ENCODE measurements around the gene HSPA4.
A peak's percentile ranks its signal among the peaks of the same experiment; 100 is the strongest.
"Not testable (repeated sequence)": the region's sequence is repeated elsewhere in the genome, so short reads cannot be mapped to it uniquely, and the experiment has no call there.

HSPA4 gene

DNA sequence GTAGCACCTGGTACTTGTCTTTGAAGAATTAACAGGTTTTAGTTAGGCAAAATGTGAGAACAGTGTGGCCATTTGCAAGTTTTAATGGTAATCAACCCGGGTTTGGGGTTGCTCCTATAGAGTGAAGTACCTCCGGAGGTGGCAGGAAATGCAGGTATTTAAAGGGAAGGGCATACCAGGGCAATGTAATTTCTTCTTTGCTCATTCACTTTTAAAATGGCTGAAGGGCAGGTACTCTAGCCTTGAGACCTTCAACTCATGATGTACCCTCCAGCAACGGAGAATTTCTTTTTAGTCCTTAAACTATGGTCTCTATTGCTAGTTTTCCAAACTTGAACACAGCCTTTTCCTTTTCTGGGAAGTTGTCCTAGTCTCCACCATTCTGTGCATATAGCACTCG, 1.3 kb upstream of the HSPA4 start:
- no peak for DNase-seq (ENCODE audit: low read depth in 2 of 2)

DNA sequence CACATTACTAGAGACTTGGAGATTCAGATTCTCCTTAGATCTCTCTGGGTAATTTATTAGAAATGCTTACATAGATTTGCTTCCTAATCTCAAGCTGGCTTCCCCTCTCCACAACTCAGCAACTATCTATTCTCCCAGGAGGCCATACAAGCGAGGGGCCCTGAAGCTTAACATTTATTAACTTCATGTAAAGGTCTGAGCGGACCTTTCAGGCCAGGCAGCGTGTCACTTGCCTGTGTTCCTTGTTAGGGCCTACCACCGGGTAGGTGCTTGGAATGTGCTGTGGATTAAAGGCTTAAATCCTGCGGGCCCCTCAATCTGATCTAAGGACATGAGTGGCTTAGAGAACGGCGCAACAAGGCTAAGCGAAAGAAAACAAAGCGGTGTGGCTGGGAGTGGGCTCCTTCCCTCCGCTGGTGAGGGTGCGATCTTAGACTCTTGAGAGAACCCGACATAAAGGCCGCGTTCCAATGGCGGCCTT, 712 bp upstream of the HSPA4 start:
- DNase-seq (ENCODE audit: low read depth in 2 of 2) = no peak

GRCh38 chr5:133052317-133053175, 733 bp downstream of the HSPA4 start:
- peak; percentile 17 to 58 for DNase-seq (ENCODE audit: low read depth in 2 of 2)

DNA sequence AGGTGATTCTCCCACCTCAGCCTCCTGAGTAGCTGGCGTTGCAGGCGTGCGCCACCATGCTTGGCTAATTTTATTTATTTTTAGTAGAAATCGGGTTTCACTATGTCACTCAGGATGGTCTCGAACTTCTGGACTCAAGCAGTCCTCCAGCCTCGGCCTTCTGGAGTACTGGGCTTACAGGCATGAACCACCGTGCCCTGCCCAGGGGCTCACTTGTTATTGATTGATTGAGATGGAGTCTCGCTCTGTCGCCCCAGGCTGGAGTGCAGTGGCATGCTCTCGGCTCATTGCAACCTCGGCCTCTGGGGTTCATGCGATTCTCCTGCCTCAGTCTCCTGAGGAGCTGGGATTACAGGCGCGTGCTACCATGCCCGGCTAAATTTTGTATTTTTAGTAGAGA, 1.6 kb downstream of the HSPA4 start:
- no peak for DNase-seq (ENCODE audit: low read depth in 2 of 2)

DNA sequence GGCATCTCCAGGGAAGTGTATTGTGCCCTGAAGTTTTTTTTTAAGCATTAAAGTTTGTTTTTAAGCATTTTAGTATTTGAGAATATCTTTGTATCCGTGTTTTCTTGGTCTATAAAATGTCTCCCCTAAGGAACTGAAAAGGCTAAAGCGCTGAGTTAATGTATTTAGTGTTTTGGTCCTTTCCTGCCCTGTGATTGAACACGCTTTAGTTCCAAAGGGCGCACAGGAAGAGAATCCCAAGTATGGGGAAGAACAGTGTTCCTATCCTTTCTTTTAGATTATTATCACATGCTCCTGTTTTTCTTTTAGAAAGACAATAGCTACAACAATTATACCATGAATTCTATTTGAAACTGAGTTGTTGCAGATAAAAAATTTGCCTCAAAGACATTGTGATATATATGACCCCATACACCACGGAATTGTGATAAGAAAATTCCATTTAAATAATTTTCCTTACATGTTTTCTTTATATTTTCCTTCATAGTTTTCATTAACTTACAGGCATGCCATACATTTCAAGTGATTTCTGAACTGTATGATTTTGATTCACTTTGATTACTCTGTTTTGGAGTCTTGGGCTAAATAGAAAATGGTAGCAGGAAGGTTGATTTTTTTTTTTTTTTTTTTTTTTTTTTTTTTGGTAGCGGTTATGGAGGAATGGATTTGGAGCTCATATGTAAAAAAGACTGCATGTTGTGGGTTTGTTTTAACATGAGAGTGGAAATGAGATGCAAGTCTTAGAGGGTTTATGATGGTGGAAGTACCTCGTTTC, 3.1 kb downstream of the HSPA4 start:
- DNase-seq (ENCODE audit: low read depth in 2 of 2) = no peak

- no peak for DNase-seq (ENCODE audit: low read depth in 2 of 2)
Observed at GRCh38 chr5:133056891-133057290, 5.1 kb downstream of the HSPA4 start.

GRCh38 chr5:133059621-133060020, 7.8 kb downstream of the HSPA4 start:
- no peak for DNase-seq (ENCODE audit: low read depth in 2 of 2)

DNA sequence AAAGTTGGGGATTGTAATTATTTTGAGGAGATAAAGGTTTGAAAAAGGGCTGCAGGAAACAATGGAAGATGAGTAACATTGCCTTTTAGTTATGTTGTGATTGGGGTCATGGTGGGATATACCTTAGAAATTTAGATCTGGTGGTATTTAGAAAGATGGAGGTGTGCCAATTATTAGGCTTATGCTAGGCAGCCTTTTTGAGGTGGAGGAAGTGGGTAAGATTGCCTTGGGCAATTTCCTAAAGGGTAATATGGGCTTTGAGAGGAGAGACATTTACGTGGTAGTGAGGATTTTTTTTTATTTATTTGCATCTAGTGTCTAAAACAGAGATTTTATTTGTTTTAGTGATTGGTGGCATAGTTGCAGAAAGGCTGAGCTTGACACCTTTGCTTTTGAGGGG, 10.5 kb downstream of the HSPA4 start:
- no peak for DNase-seq (ENCODE audit: low read depth in 2 of 2)

- DNase-seq (ENCODE audit: low read depth in 2 of 2) = no peak
Observed at GRCh38 chr5:133063965-133064364, 12.2 kb downstream of the HSPA4 start.

DNA sequence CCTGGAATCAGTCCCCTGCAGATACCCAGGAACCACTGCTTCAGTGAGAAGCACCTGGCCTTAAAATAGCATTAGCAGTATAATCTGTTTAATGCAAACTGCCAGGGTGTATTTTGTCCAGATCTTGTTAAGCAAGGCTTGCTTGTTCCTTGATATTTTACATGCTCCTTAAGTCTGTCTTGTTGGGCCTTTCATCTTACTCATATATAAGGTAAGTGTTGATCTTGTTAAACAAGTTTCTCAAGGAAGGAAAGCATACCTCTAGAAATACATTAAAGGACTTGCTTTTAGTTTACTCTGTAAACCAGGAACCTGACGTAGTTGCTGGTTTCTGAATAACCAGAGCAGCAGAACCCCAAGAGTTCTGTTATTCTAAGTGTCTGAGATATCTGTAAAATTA, 13.7 kb downstream of the HSPA4 start:
- DNase-seq (ENCODE audit: low read depth in 2 of 2) = no peak

GRCh38 chr5:133066045-133066444, 14.2 kb downstream of the HSPA4 start:
- DNase-seq (ENCODE audit: low read depth in 2 of 2) = no peak

DNA sequence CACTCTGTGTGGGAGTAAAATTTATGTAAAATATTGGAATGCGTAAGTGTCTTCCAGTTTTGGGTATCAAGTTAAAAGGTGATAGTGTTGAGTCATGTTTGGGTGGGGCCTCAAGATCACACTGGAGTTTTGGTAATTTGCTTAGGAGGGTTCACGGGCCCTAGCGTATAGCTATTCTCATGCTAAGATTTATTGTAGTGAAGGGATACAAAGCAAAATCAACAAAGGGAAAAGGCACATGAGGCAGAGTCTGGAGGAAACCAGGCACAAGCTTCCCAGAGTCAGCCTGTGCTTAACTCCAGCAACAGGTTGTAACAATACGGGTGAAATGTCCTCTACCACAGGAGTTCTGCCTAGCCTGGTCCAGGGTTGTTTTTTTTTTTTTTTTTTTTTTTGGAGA, 20.2 kb downstream of the HSPA4 start:
- DNase-seq (ENCODE audit: low read depth in 2 of 2) = no peak

- DNase-seq (ENCODE audit: low read depth in 2 of 2) = no peak
Observed at GRCh38 chr5:133075572-133076536, 24.0 kb downstream of the HSPA4 start.

- no peak for DNase-seq (ENCODE audit: low read depth in 2 of 2)
Observed at GRCh38 chr5:133079048-133079447, 27.2 kb downstream of the HSPA4 start.

- DNase-seq (ENCODE audit: low read depth in 2 of 2) = no peak
Observed at GRCh38 chr5:133081036-133081435, 29.2 kb downstream of the HSPA4 start.

DNA sequence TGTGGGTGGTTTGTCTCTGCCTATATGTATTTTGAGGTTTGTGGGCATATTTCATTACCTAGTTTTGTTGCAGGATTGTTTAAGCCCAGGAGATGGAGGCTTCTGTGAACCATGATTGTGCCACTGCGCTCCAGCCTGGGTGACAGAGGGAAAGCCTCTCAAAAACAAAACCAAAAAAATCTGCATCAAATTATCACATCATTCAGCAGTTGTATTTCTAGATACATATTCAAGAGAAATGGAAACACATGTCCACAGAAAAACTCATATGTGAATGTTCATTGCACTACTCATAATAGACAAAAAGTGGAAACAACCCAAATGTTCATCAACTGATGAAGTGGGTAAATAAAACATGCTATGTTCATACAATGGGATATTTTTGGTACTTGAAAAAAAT, 29.9 kb downstream of the HSPA4 start:
- DNase-seq (ENCODE audit: low read depth in 2 of 2) = no peak

DNA sequence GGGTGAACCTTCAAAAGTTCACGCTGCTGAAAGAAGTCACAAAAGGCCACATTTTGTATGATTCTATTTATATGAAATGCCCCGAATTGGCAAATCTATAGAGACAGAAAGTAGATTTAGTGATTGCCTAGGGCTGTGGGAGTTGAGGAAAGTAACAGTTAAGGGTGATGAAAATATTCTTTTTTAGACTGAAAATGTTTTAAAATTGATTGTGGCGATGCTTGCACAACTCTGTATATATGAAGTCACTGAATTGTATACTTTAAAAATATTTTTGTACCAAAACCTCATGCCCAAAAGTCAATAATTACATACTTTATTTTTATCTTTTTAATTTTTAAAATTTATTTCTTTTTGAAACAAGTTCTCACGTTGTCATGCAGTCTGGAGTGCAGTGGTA, 30.3 kb downstream of the HSPA4 start:
- no peak for DNase-seq (ENCODE audit: low read depth in 2 of 2)

DNA sequence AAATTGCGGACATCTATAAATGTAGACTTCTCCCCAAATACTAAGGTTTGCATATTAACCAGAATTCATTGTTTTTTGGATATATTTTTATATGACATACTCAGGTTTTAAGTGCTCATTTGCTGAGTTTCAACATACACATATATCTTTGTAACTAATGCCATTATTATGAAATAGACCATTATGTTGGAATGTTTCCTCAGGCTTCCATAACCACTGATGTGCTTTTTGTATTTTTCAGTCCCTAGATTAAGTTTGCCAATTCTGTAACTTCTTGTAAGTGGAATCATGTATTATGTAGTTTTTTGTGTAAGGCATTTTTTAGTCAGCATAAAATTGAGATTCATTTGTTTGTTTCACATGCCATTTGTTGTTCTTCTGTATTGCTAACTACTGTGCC, 32.1 kb downstream of the HSPA4 start:
- DNase-seq (ENCODE audit: low read depth in 2 of 2) = no peak

DNA sequence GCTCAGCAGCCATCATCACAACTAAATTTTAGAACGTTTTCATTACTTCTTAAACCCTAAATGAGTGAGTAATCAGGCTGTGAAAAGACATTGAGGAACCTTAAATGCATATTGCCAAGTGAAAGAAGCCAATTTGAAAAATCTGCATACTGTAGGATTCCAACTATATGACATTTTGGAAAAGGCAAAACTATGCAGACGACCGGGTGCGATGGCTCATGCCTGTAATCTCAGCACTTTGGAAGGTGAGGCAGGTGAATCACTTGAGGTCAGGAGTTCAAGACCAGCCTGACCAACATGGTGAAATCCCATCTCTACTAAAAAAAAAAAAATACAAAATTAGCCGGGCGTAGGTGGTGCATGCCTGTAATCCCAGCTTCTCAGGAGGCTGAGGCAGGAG, 33.4 kb downstream of the HSPA4 start:
- not testable (repeated sequence) for DNase-seq (ENCODE audit: low read depth in 2 of 2)

- no peak for DNase-seq (ENCODE audit: low read depth in 2 of 2)
Observed at GRCh38 chr5:133086366-133086875, 34.6 kb downstream of the HSPA4 start.

DNA sequence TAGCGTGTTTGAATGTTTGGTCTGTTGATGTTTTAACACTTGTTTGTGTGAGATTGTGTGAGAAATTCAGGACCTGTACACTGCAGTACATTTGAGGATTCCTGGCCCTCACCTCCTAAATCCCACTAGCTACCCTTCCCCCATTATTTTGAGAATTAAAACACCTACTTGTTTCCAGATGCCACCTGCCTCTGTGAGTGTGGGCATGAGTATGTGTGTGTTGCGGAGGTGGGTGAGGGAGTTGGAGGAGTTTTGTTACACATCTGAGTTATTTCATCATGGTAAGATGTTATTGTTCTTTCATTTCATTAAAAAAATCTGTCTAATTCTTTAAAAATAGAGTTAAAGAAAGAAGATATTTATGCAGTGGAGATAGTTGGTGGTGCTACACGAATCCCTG, 36.3 kb downstream of the HSPA4 start:
- DNase-seq (ENCODE audit: low read depth in 2 of 2) = no peak

GRCh38 chr5:133091034-133091433, 39.2 kb downstream of the HSPA4 start:
- no peak for DNase-seq (ENCODE audit: low read depth in 2 of 2)
